HG02973 (cell line): ENCODE data around the gene STS.
A peak's percentile ranks its signal among the peaks of the same experiment; 100 is the strongest.

Experiments
- ATAC-seq: cut with Tn5 transposase; IDR thresholded peaks from one replicate; pipeline ENCODE4 v1.9.1; 2021; ENCODE audit warnings: moderate library complexity; ENCODE audit not compliant: unreplicated experiment

The STS gene, protein sequence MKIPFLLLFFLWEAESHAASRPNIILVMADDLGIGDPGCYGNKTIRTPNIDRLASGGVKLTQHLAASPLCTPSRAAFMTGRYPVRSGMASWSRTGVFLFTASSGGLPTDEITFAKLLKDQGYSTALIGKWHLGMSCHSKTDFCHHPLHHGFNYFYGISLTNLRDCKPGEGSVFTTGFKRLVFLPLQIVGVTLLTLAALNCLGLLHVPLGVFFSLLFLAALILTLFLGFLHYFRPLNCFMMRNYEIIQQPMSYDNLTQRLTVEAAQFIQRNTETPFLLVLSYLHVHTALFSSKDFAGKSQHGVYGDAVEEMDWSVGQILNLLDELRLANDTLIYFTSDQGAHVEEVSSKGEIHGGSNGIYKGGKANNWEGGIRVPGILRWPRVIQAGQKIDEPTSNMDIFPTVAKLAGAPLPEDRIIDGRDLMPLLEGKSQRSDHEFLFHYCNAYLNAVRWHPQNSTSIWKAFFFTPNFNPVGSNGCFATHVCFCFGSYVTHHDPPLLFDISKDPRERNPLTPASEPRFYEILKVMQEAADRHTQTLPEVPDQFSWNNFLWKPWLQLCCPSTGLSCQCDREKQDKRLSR

DNA sequence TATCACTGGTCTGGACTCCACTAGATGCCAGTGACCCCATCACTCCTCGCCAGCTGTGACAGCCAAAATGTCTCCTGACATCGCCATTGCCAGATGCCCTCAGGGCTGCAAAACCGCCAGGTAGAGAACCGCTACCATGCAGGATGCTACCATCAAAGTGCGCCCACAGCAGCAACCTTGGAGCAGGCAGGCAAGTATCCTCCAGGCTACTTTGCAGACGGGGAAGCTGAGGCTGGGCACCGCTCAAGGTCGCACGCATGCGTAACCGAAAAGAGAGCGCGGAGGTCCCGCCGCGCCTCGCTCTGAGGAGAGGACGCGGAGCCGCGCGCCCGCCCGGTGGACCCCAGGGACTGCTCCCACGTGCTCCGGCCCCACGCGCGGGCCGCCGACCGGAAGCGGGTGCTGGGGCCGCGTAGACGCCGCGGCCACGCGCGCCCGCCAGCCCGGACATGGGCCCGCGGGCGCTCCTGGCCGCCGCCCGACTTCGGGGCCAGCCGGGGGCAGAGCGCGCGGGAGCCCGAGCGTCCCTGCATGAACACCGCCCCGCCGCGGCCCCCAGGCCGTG, at the start of gene STS:
TSS of gene STS (plus strand) at position 300 of the 565 bp plus-strand sequence. CDS start 105,488 bp downstream, outside the sequence.
- peak; percentile 40 for ATAC-seq

DNA sequence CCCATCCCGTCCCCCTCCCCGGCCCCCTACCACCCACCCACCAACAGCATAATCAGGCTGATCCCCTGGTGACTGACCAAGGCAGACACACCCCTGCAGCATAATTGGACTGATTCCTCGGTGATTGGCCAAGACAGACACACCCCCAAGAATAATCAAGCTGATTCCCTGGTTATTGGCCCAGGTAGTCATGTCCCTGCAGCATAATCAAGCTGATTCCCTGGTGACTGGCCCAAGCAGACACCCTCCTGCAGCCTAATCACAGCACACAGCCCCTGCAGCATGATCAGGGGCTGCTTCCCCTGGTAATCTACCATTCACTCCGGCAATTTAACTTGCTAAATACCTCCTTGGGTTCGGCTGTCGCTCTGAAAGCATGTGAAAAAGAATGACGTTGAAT, 47.5 kb upstream of the STS start:
- no peak for ATAC-seq

DNA sequence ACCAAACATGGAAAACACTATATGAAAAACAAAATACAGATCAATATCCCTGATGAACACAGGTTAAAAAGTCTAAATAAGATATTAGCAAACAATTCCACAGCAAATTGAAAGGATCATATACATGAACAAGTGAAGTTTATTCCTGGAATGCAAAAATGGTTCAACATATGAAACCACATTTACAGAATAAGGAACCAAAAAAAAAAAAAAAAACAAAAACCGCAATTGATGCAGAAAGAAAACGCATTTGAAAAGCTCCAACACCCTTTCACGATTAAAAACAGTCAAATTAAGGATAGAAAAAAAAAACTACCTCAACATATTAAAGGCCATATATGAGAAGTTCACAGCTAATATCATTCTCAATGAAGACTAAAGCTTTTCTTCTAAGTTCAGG, 45.4 kb upstream of the STS start:
- no peak for ATAC-seq

DNA sequence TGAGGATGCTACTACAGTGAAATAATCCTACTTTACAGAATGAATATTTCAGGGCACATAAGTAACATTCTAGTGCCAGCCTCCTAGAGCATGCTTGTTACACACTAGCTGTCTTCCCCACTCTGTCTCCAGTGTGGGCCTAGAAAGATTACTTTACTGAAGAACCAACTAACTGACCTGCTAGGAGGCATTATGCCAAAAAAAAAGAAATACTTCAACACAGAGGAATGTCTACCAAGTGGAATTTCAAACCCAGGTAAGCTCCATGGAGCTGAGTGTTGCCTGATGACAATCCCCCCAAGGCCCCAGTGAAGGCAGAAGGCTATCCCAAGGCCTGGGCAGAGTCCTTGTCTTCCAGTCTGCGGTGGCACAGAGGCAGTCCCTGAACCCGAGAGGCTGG, 40.9 kb upstream of the STS start:
- no peak for ATAC-seq

DNA sequence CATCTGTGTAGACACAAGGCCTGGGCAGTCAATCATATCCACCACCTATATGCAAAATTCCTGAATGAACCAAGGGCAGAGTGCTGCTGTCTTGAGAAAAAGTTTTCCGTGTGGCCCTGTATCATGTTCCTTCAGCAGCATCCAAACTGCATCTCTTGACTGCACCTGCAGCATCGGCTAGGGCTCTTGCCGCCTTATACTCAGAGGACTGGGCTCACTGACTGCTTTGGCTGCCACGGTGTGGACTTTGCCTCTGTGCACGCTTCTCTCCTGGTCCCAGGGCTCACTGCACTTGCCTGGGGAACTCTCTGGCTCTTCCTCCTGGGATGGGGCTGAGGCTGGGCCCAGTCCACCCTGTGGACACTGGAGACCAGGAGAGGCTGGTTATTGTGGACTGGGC, 39.5 kb upstream of the STS start:
- no peak for ATAC-seq

DNA sequence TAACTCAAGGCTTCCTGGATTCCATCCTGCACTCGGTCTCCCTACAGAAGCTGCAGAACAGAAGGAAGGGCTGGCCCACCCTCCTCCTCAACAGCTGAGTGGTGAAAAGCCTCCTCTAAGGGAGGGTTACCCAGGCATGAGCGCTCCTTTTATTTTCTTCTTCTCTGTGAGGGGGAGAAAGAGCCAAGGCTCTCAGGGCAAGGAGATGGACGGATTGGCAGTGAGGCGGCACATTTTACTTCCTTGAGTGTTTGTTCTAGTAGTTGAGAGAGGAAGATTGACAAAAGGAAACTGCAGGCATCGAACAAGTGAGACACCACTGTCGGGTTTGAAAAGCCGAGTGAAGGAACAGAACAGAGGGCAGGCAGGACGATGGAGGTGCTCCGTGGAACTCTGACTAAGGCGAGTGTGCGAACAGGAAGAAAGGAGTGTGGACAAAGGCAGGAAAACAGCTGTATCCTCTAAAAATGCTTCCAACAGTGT, 38.4 kb upstream of the STS start:
- no peak for ATAC-seq

DNA sequence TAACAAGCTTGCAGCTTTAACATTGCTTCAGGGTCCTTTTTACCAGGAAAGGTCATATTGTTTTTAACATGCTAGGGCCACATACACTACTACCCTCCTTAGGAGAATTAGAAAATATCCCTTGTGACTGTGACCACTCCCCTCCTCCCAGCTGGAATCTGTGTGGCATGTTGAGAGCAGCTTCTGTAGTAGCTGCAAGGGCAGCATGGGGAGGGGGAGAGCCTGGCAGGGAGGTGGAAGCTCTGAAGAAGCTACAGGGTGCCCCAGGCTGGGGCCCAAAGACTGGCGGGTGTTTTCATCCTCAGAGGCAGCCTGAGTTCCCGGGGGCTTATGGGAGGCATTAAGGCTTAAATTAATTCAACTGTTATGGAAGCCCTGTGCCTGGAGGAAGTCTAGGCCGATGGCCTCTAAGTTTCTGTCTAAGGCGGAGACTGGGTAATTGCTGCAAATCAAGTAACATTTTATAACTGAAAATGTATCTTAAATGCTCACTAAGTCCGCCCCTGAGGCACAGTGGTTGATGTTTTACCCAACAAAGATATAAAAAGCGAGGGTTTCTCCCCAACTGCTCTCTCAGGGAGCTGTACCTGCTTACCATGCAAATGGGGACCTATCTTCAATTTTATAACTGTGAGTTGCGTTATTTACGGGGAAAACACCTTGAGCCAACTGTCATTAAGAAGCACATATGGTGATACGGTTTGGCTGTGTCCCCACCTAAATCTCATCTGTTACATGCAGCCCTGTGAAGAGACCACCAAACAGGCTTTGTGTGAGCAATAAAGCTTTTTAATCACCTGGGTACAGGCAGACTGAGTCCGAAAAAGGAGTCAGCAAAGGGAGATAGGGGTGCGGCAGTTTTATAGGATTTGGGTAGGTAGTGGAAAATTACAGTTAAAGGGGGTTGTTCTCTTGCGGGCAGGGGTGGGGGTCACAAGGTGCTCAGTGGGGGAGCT, 37.4 kb upstream of the STS start:
- peak; percentile 62 for ATAC-seq

DNA sequence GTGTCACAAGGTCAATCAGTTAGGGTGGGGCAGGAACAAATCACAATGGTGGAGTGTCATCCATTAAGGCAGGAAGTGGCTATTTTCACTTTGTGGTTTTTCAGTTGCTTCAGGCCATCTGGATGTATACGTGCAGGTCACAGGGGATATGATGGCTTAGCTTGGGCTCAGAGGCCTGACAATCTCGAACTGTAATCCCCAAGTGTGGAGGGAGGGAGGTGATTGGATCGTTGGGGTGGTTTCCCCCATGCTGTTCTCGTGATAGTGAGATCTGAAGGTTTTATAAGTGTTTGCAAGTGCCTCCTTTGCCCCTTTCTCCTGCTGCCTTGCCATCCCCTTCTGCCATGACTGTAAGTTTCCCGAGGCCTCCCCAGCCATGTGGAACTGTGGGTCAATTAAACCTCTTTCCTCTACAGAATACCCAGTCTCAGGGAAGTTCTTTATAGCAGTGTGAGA, 36.7 kb upstream of the STS start:
- ATAC-seq = peak; percentile 48

DNA sequence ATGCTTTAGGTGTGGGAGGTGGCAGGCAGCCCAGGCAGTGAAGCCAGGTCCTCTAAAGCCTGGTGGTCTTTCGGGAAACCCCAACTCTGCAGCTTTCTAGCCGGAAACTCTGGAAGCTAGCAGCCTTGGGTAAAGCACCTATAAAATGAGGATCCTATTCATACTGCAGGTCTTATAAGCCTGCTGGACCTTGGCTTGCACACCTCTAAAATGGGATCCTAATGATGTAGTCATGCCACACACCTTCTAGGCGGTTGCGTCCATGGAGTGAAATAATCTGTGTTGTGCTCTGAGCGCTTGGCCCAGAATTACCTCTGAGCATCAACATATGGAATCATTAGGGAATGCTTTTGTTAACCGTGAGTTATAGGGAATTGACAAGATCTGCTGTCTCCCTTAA, 36.0 kb upstream of the STS start:
- ATAC-seq = no peak

DNA sequence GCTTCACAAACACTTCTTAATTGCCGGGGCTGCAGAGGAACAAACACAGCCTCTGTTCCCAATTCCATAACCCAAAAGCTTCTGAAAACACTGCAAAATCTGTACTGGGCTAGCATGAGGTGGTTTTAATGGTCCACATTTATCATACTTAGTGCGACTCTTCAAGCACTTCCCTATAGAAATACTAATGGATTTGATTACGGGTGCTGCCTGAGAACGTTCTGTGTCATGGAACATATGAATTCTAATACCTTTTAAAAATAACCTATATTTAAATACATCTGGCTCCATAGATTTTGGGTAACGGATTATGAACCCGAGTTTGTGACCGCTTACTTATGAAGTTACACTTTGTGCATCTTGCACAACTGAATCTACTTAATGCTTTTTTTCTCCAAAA, 35.4 kb upstream of the STS start:
- no peak for ATAC-seq

DNA sequence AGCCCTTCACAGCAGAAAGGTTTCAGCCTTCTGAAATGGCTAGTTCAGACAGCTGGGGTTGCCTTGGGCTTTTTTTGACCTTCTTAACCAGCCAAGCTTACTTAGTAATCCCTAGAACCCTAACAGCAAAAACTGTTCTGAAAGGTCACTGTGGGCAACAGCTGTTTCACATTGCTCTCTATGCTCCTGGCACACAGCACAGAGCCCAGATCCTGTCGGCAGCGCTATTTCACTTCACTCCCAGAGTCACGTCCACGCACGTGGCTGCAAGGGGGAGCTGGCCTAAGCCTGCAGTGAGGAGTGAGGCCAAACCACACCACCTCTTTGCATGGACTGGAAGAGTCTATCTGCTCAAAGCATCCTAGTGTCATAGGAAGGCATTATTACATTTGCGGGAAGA, 32.0 kb upstream of the STS start:
- peak; percentile 64 for ATAC-seq

DNA sequence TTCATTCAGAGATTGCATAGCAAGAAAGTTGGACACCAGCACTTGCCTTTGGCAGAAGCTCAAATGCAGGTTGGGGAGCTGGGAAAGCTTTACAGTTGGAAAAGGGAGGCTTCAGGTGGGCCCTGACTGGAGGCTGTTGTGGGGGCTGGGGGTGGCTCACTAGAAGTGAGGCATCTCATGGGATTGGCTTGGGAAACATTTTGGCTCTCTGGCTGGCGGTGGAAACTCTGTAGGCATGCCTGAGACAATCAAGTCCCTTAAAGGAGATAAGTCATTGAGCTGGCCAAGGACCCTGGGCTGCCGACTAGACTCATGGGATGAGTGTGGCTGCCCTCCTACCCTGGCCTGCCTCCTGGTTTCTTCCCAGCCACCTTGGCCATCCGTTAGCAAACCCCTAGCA, 31.4 kb upstream of the STS start:
- ATAC-seq = no peak

DNA sequence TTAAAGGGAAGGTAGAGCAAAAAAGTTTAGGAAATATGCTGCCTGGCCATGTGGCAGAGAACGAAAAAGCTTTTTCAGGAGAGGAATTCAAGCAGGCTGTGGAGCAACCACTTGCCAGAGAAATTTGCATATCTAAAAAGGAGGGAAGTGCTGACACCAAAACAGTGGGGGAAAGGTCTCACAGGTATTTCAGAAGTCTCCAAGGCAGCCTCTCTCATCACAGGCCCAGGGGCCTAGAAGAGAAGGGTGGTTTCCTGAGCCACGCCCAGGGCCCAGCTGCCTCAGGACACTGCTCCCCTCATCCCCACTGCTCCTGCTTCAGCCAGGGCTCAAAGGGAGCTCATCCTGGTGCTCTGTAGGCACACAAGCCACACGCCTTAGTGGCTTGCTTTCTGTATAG, 29.9 kb upstream of the STS start:
- ATAC-seq = no peak

DNA sequence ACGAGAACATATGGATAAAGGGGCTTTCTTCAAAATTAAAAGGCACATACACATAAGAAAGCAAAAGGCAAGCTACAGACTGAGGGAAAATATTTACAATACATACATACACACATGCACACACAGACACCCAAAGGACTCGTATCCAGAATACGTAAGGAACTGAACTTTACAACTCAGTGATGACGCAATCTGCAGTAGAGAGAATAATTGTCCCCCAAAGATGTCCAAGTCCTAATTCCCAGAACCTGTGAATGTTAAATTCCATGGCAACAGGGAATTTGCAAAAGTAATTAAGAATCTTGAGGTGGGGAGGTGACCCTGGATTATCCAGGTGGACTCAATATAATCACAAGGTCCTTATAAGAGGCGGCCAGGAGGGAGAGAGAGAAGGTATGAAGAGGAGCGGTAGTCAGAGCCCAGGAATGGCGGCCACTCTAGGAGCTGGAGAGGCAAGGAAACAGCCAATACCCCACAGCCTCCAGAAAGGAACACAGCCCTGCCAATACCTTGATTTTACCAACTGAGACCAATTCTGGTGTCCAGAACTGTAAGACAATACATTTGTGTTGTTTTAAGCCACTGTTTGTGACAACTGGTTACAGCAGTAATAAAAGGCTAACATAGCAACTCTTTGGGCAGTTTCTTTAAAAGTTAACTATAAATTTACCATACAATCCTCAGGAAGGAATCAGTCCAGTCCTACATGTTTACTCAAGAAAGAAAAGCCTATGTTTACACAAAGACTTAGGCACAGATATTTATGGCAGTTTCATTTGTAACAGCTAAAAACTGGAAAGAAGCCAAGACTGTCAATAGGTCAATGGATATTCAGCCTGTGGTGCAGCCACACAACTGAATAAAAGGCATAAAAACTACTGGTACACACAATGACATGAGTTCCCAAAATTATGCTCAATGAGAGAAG, 27.3 kb upstream of the STS start:
- ATAC-seq = no peak

DNA sequence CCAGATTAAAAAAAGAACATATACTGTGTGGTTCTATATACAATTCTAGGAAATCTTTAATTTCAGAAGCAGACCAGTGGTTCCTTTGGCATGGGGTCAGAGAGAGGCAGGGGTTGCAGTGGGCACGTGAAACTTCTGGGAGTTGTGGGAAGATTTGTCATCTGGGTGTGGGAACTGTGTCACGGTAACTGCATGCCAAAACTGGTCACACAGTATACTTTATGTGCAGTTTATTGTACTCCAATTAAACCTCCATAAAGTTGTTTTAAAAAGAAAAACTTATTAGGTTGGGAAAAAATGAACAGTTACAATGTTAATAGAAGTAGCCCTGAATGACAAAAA, 26.7 kb upstream of the STS start:
- no peak for ATAC-seq

DNA sequence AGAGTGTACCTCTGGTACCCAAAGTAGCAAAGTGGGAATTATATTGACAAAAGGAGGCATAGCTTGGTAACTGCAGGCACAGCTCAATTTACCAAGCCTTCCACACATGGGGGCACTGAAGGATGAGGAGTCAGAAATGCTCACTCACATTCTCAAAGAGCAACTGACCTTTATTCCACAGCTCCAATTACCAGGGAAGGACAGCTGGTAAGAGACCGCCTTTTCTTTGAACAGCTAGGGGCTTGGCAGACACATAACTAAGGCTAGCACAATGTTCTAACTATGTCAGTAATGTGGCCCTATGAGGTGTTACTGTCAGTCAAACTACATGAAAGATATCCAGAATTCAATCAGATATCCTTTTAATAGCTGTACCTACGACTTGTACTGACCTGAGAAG, 20.5 kb upstream of the STS start:
- no peak for ATAC-seq

DNA sequence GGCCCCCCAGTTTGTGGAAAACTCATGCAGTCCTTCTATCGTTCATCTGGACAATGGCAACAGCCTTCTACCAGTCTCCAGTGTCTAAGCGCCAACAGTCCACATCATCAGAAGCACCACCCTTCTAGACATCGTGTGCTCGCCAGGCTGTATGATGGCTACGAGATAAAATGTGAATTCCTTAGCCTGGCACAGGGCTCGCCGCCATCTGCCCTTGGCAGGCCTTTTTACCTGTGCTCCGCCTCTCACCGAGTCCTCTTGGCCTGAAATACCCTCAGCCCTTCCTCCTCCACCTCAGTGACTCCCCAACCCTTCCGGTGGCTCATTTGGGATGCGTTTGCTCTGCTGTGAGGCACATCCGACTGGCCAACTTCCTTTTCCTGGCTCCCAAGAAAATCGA, 15.9 kb upstream of the STS start:
- ATAC-seq = no peak

DNA sequence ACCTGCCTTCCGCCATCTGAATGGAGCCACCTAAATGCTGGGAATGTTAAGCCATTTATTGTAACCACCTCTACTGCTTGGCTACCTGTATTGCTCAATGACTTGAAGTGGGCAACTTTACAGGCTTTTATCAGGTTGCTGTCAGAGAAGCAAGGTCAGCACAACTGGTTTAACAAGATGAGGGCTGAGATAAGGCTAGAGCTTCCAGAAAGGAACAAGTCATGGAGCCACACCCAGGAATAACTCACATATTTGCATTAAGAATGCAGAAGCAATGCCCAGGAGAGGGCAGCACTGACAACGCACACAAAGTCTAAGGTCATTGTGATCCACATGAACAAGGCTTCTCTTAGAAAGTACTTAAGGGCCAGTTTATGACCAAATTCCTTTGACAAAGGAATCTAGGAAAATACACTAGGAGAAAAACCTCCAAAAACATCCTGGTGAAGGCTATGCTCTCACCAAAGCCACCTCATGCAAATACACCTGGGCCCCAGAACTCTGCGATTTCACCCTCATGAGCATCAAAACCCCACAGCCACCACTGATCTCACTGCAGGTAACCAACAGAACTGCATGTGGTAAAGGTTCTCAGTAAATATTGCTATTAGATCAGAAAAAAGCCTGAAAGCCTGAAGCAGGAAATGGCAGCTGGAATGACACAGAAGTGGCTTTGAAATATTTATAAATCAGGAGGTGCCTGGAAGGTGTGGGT, 15.0 kb upstream of the STS start:
- peak; percentile 74 for ATAC-seq

DNA sequence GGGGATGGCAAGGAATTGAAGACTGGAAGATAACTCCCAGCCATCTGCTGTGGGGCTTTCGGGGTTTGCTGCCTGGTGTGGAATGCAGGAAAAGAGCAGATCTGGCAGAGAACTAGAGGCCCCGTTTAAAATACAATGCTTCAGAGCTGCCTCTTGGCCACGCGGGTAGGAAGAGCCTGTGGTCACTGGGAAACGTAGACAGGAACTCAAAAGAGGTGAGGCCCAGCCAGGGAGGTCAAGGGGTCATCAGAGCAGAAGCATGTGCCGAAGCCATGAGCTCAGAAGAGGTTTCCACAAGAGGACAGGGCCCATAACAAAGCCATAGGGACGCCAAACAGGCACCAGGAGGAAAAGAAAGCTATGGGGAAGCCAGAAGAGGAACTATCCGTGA, 14.5 kb upstream of the STS start:
- no peak for ATAC-seq

DNA sequence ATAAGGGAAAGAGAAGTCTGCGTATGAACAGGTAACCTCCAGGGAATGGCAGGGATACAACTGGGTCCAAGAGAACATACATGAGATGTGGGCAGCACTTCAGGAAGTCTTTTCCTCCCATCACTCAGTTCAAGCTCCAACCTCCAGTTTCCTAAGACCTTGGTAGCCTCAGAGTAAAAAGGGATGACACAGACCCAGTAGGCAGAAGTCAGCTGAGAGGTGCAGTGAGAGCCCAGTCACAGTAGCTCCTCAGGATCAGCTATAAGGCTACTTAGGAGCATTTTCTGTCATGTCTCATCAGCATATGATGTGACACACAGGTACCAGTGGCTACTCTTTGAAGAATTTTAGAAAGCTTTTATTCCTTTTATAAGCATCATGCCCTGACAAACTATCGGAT, 12.5 kb upstream of the STS start:
- ATAC-seq = no peak
